HG02571 (cell line): ENCODE results near the gene EEF1AKMT4.

Experiments
- ATAC-seq: cut with Tn5 transposase; IDR thresholded peaks from one replicate; pipeline ENCODE4 v1.9.1; 2021; ENCODE audit warnings: mild to moderate bottlenecking, moderate library complexity; ENCODE audit not compliant: unreplicated experiment

EEF1AKMT4 gene

DNA sequence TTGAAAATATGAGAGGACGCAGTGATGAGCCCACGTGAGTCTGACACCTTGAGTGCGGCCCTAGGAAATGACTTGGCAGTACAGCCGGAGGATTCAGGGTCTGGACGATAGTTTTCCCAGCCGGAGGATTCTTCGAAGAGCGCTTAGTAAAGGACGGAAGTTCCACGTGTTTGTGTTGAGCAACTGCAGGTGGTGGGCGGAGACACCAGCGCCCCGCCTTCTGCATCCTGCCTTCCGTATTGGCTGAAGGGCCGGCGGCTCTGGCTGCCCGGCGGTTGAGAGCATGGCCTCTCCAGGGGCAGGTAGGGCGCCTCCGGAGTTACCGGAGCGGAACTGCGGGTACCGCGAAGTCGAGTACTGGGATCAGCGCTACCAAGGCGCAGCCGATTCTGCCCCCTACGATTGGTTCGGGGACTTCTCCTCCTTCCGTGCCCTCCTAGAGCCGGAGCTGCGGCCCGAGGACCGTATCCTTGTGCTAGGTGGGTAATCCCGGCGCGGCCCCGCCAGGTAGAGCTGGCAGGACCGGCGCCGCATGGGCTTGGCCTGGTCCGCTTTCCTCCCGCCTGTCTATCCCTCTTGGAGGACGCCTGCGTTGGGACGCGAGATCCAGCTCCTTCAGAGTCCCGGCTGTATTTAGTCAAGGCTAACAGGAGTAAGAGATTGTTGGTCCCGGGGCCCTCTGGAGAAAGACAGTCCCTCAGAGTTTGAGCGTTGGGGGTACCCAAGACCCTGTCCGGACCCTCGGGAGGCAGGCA is at the start of gene EEF1AKMT4:
EEF1AKMT4 (plus strand) TSS at position 261 of the 755 bp plus-strand sequence; CDS start at position 284, 23 bp downstream.
- ATAC-seq = peak; percentile 89

- ATAC-seq = no peak
These were observed 48.6 kb upstream of the EEF1AKMT4 start for GRCh38 chr3:184200825-184201224.

GRCh38 chr3:184203526-184203925 is 45.9 kb upstream of the EEF1AKMT4 start:
- no peak for ATAC-seq

- no peak for ATAC-seq
These were observed 40.1 kb upstream of the EEF1AKMT4 start for GRCh38 chr3:184209146-184209923.

- no peak for ATAC-seq
These were observed 38.2 kb upstream of the EEF1AKMT4 start for GRCh38 chr3:184211297-184211696.

DNA sequence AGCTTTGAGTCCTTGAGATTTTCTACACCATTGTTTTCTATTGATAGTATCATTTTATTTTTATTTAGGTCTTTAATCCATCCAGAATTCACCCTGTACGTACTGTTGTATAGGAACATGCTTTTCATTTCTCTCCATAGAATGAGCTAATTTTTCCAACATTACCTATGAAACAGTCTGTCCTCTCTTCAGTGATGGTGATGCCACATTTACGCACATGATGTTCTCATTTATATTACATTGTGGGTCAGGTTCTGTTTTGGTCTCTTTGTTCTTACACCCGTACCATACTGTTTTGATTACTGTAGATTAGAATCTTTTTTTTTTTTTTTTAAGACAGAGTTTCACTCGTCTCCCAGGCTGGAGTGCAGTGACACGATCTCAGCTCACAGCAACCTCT is 37.8 kb upstream of the EEF1AKMT4 start:
- no peak for ATAC-seq

GRCh38 chr3:184218814-184219213 is 30.7 kb upstream of the EEF1AKMT4 start:
- ATAC-seq = no peak

DNA sequence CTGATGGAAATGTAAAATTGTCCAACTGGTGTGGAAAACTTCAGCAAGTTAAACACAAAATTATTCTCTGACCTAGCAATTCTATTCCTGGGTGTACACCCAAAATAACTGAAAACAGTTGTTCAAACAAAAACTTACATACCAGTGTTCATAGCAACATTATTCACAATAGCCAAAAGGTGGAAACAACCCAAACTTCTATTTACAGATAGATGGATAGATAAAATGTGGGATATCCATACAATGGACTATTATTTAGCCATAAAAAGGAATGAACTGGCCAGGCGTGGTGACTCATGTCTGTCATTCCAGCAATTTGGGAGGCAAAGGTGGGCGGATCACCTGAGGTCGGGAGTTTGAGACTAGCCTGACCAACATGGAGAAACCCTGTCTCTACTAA is 27.0 kb upstream of the EEF1AKMT4 start:
- no peak for ATAC-seq

- no peak for ATAC-seq
These were observed 25.5 kb upstream of the EEF1AKMT4 start for GRCh38 chr3:184223946-184224345.

GRCh38 chr3:184227481-184227935 is 22.0 kb upstream of the EEF1AKMT4 start:
- no peak for ATAC-seq

DNA sequence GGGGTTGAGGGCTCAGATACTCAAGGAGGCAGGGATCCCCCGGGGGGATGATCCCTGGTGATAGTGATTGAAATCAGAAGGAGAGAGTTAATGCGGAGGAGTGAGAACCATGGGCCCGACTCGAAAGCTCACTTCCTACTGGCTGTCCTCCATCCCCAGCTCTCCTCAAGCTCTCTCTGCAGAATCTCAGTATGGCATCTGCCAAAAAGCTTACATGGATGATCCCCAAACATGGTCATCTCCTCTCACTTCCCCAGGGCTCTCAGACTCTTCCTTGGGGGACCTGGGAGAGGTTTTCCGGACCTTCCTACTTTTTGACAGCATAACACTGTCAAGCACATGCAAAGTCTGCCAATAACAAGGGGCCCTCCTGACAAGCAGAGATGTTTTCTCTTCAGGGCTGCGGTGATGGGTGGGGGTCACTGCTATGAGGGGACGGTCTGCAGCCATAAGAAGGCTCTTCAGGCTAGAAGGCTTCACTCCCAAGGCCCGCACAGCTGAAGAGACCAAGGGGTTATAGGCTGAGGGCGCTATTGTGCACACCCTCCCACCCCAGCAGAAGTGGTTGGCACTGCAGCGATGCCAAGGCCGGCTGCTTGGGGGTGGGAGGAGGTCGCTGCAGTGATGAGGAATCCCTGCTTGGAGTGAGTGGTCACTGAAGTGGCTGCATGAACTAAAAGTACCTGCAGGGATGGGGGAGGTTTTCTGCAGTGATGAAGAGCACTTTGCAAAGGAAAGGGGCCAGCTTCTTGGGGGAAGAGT is 20.9 kb upstream of the EEF1AKMT4 start:
- ATAC-seq = no peak

DNA sequence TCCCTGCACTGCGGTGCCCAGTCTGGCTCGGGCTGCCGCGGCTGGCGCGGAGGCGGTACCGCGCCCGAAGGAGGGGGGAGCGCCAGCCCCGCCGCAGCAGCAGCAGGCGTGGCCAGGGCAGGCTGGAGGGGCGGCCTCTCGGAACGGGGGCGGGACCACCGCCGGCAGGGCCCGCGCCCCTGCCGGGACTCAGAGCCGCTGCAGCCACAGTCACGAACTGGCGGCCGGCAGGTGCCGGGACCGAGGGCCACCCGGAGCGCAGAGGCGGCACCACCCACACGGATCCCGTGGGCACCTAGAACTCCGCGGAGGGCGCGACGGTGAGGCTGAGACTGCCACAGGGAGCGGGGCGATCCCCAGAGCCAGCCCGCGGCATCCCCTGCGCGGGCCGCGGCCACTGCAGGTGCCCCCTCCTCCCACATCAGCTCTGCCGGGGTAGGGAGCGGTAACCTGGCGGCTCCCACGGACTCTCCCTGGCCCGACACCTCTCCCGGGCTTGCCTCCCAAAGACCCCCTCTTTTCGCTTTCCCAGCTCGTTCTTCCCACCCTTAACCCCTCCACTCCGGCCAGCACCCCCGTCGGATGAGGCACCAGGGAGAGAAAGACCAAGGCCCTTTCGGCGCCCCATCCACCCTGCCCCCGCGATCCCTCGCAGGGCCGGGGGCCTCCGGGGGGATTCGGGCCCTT is 19.9 kb upstream of the EEF1AKMT4 start, which contains the start of gene VWA5B2:
VWA5B2 (plus strand) TSS at position 192 of the 687 bp plus-strand sequence. CDS start 944 bp downstream, outside the sequence.
- ATAC-seq = peak; percentile 75

DNA sequence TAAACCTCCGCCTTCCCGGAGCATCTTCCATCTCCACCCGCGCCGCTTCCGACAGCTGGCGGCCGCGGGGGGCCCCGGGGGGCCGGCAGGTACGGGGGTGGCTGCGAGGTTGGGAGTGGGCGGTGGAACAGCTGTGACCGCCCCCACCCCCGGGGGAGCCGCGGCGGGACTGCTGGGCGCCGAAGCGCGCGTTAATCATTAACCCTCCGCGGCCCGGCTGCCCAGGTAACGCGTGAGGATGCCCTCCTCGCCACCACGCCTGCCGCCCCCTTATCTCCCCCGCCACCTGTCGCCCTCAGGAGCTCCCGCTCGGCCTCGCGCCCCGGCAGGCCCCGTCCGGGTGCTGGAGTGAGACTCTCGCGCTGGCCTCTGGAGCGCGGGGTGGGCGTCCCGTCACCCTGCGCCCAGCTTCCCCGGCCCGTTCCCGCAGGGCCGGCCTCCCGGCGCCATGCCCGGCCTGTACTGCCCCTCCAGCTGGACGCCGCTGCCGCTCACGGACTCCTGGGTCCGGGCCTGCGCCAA is 19.3 kb upstream of the EEF1AKMT4 start:
- no peak for ATAC-seq

- no peak for ATAC-seq
These were observed 18.6 kb upstream of the EEF1AKMT4 start for GRCh38 chr3:184230603-184231528.

DNA sequence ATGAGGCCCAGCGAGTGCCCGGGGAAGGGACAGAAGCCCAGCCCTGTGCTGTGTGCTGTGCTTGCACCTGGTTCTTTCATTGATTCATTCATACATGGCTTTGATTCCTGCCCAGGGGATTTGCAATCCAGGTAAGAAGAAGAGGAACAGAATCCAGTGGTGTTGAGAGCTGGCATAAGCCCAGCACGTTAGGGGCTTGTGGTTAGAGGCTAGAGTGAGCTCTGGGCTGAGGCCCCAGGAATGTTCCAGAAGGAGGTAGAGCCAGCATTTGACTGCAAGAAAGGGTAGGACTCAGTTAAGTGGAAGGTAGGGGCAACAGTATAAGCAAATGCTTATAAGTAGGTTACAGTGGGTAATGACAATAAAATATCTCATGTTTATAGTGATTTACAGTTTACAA is 17.8 kb upstream of the EEF1AKMT4 start:
- ATAC-seq = no peak

- no peak for ATAC-seq
These were observed 16.2 kb upstream of the EEF1AKMT4 start for GRCh38 chr3:184233127-184233843.

GRCh38 chr3:184234224-184234623 is 15.2 kb upstream of the EEF1AKMT4 start:
- ATAC-seq = no peak

DNA sequence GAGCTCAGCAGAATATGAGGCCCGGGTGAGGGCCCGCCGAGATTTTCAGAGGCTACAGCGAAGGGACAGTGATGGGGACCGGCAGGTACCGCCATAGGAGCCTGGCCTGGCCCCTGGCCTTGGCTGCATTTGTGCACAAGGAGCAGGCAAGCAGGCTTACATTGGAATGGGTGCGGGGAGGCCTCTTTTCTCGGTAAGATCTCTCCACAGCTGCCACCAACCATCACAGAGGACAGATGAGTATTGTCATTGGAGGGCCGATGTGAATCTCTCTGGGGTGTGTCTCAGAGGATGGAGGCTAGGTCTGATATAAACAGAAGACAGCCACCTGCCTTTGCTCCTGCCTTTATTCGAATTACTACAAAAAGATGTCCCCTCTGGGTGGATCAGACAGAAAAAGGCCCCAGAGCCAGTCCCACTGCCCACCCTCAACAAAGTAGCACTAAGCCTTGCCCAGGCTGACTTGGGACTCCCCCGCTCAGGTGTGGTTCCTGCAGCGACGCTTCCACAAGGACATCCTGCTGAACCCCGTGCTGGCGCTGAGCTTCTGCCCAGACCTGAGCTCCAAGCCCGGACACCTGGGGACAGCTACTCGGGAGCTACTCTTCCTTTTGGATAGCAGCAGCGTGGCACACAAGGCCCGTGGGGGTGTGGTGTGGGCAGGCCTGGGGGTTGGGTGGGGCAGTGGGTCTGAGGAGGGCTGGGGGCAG is 14.6 kb upstream of the EEF1AKMT4 start:
- no peak for ATAC-seq
